HCT116 (cell line): Measurements from ENCODE around the gene ARNT2. TPM values are rescaled to one million over a fixed set of nuclear protein-coding genes. Genes with fewer than 3 reads are reported as not detected.

Source experiments
- ATAC-seq: fragments of 200-7000 bp; cut with Tn5 transposase; 2 replicates; pipeline ENCODE4 v1.9.1; 2020; ENCODE audit warnings: mild to moderate bottlenecking, moderate library complexity
- BruUV-seq: library from RNA; stranded (reverse); fragments of 400-500 nt; replicated peaks from 2 replicates; lab custom pipeline; 2021; lab: Mats Ljungman, UMichigan
- CTCF ChIA-PET: fragments of 300-600 bp; sonication (Branson Sonifier 250); formaldehyde crosslinking; loops from one replicate; lab custom pipeline; 2021; ENCODE audit warnings: antibody characterized with exemption; lab: Charles Lee
- POLR2A ChIA-PET: fragments of 300-600, 350-600 bp; sonication (Branson Sonifier 250); formaldehyde crosslinking; loops from one replicate; lab custom pipeline; 2021; ENCODE audit warnings: antibody characterized with exemption; lab: Charles Lee
- RAD21 ChIA-PET, 2 experiments: fragments of 300-600 bp; sonication (Branson Sonifier 250); formaldehyde crosslinking; loops; one replicate each; lab custom pipeline; 2023; ENCODE audit warnings: low total read pairs in 2 of 2; ENCODE audit not compliant: uncharacterized antibody in 2 of 2, unreplicated experiment in 2 of 2, low non-redundant PET in 1 of 2; lab: Charles Lee
- DNase-seq: peaks from one replicate; pipeline ENCODE4 v3.0.0-alpha.2; 2010; ENCODE audit warnings: low read depth, low spot score
- H2AFZ ChIP-seq: fragments of 200-600 bp; shearing (Covaris generic), sonication (generic); 2 replicates; pipeline ENCODE4 v1.6.1; 2017; ENCODE audit warnings: low read depth, mixed run types, mixed read lengths, antibody characterized with exemption, low read length; ENCODE audit not compliant: poor library complexity, severe bottlenecking
- H3K27ac ChIP-seq: 2 replicates; pipeline ENCODE4 v1.5.1; 2012; ENCODE audit warnings: low read depth, low read length
- H3K27me3 ChIP-seq: fragments of 200-600 bp; sonication (generic); 2 replicates; pipeline ENCODE4 v1.6.1; 2016; ENCODE audit warnings: mixed run types, low read length, mixed read lengths; ENCODE audit not compliant: insufficient read depth
- H3K36me3 ChIP-seq, 2 experiments: fragments of 200-500 bp in 1 of 2; fragments of 200-600 bp in 1 of 2; sonication (Bioruptor generic) in 1 of 2; sonication (generic) in 1 of 2; 2 replicates each; pipeline versions ENCODE4 v1.5.1 to v1.6.1; 2014 to 2016; ENCODE audit warnings: low read length in 2 of 2, inconsistent platforms in 1 of 2, mixed read lengths in 1 of 2, mixed run types in 1 of 2; ENCODE audit not compliant: insufficient read depth in 2 of 2, control insufficient read depth in 1 of 2
- H3K4me1 ChIP-seq, 2 experiments: fragments of 200-600 bp in 1 of 2; sonication (generic) in 1 of 2; 2 replicates each; pipeline versions ENCODE4 v1.5.1 to v1.6.1; 2012 to 2017; ENCODE audit warnings: low read length in 2 of 2, inconsistent platforms in 1 of 2, mild to moderate bottlenecking in 1 of 2, mixed read lengths in 1 of 2, mixed run types in 1 of 2, moderate library complexity in 1 of 2; ENCODE audit not compliant: insufficient read depth in 2 of 2, control insufficient read depth in 1 of 2
- H3K4me2 ChIP-seq: fragments of 200-600 bp; sonication (generic); 2 replicates; pipeline ENCODE4 v1.6.1; 2017; ENCODE audit warnings: mixed run types, low read length, mixed read lengths
- H3K4me3 ChIP-seq, 2 experiments: fragments of 200-600 bp in 1 of 2; sonication (generic) in 1 of 2; replicated peaks in 1 of 2; 2 replicates each; pipeline ENCODE4 v1.5.1; 2011 to 2016; ENCODE audit warnings: low read length in 2 of 2, control low read depth in 1 of 2, low read depth in 1 of 2, mild to moderate bottlenecking in 1 of 2, mixed read lengths in 1 of 2, mixed run types in 1 of 2
- H3K79me2 ChIP-seq: fragments of 200-600 bp; sonication (generic); 2 replicates; pipeline ENCODE4 v1.6.1; 2017; ENCODE audit warnings: mild to moderate bottlenecking, mixed run types, low read length, moderate library complexity, mixed read lengths; ENCODE audit not compliant: insufficient read depth
- H3K9ac ChIP-seq: fragments of 200-600 bp; sonication (generic); 2 replicates; pipeline ENCODE4 v1.6.1; 2016; ENCODE audit warnings: low read length, mixed read lengths
- H3K9me2 ChIP-seq: fragments of 200-600 bp; sonication (generic), shearing (Covaris generic); 2 replicates; pipeline ENCODE4 v1.6.1; 2017; ENCODE audit warnings: mixed run types, mild to moderate bottlenecking, moderate library complexity; ENCODE audit not compliant: insufficient read depth
- H3K9me3 ChIP-seq, 2 experiments: fragments of 200-500 bp in 1 of 2; fragments of 200-600 bp in 1 of 2; sonication (Bioruptor generic) in 1 of 2; sonication (generic) in 1 of 2; 2 replicates each; pipeline ENCODE4 v1.6.1; 2014 to 2017; ENCODE audit warnings: low read length in 2 of 2, mixed read lengths in 2 of 2, inconsistent platforms in 1 of 2, low read depth in 1 of 2, mild to moderate bottlenecking in 1 of 2, mixed run types in 1 of 2, moderate library complexity in 1 of 2; ENCODE audit not compliant: control insufficient read depth in 1 of 2, insufficient read depth in 1 of 2
- H4K20me1 ChIP-seq: fragments of 200-600 bp; sonication (generic), shearing (Covaris generic); 2 replicates; pipeline ENCODE4 v1.6.1; 2017; ENCODE audit warnings: mixed run types, mild to moderate bottlenecking, moderate library complexity; ENCODE audit not compliant: insufficient read depth
- CBX3 ChIP-seq: IDR thresholded peaks from 2 replicates; pipeline ENCODE4 v1.6.1; 2012; ENCODE audit warnings: low read depth
- CEBPB ChIP-seq: IDR thresholded peaks from 2 replicates; pipeline ENCODE4 v1.6.1; 2012; ENCODE audit warnings: low read depth
- EZH2phosphoT487 ChIP-seq: fragments of 200-600 bp; IDR thresholded peaks from 2 replicates; pipeline ENCODE4 v1.6.1; 2018; ENCODE audit warnings: antibody characterized with exemption, borderline replicate concordance
- FOSL1 ChIP-seq: IDR thresholded peaks from 2 replicates; pipeline ENCODE4 v1.6.1; 2012; ENCODE audit warnings: low read depth
- JUND ChIP-seq: IDR thresholded peaks from 2 replicates; pipeline ENCODE4 v1.6.1; 2012
- POLR2A ChIP-seq: IDR thresholded peaks from 2 replicates; pipeline ENCODE4 v1.7.0; 2011; ENCODE audit warnings: borderline replicate concordance; ENCODE audit not compliant: insufficient read depth, insufficient read length; ENCODE audit errors: extremely low read depth
- POLR2AphosphoS5 ChIP-seq: IDR thresholded peaks from 2 replicates; pipeline ENCODE4 v1.6.1; 2011; ENCODE audit warnings: mild to moderate bottlenecking, low read depth, low read length, moderate library complexity
- RAD21 ChIP-seq: IDR thresholded peaks from 2 replicates; pipeline ENCODE4 v1.6.1; 2012; ENCODE audit warnings: low read depth, mild to moderate bottlenecking
- TCF7L2 ChIP-seq: IDR thresholded peaks from 2 replicates; pipeline ENCODE4 v1.7.0; 2011; ENCODE audit warnings: borderline replicate concordance, inconsistent platforms; ENCODE audit not compliant: insufficient read depth, insufficient read length; ENCODE audit errors: extremely low read depth
- ZFX ChIP-seq: fragments of 450-650 bp; IDR thresholded peaks from 2 replicates; pipeline ENCODE4 v1.6.1; 2017
- ZNF274 ChIP-seq: fragments of 200-500 bp; sonication (Bioruptor generic); IDR thresholded peaks from 2 replicates; pipeline ENCODE4 v1.6.1; 2014; ENCODE audit warnings: mild to moderate bottlenecking, low read depth, low read length, inconsistent platforms
- intact Hi-C: fragments of 100-400 bp; cut with micrococcal nuclease; formaldehyde crosslinking; loops from 2 replicates; pipeline ENCODE4 v1.10.0; 2022
- total RNA-seq: library from RNA; stranded (reverse); gene quantifications from one replicate; pipeline ENCODE4 v1.2.1, GENCODE V29; 2021; ENCODE audit not compliant: unreplicated experiment
- TF ChIP-seq, protein P1 (sequence below): IDR thresholded peaks from 2 replicates; pipeline ENCODE4 v1.6.1; 2012; ENCODE audit warnings: low read depth
- TF ChIP-seq, protein P2 (sequence below): IDR thresholded peaks from 2 replicates; pipeline ENCODE4 v1.6.1; 2012

The ARNT2 gene
- total RNA-seq, 1 experiment from 2014 or later = 3.0 TPM

DNA sequence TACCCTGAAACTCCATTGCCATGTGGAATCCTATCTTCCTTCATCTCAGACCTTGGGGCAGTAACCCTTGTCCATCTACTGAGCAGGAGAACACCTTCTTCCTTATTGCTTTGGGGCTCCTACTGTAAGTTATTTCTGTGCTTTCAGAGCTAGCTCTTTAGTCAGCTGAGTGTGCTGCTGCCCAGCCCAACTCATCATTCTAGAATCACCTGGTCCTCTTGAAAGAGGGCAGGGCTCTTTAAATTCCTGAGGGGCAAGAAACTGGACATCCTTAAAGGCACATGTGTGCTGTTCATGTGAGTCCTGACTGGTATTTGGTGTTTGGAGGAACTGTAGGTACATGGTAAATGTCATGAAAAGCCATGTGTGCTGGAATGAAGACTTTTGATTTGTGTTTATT is 140.9 kb downstream of the ARNT2 start:
- Histone ChIP-seq H3K9me2 (no peaks in the 10 kb centered on the region), H3K27ac (no peak overlapping the region), H2AFZ (no peak overlapping the region), H3K79me2 (no peaks in the 10 kb centered on the region), H3K27me3 (peaks cover 10% of the 10 kb centered on the region; the same call in 1 of the 2 replicates)
- BruUV-seq = no TSS peak
- RAD21 ChIA-PET = no interaction called here
- intact Hi-C loops = no loop called here
- TF ChIP-seq, protein P1, sequence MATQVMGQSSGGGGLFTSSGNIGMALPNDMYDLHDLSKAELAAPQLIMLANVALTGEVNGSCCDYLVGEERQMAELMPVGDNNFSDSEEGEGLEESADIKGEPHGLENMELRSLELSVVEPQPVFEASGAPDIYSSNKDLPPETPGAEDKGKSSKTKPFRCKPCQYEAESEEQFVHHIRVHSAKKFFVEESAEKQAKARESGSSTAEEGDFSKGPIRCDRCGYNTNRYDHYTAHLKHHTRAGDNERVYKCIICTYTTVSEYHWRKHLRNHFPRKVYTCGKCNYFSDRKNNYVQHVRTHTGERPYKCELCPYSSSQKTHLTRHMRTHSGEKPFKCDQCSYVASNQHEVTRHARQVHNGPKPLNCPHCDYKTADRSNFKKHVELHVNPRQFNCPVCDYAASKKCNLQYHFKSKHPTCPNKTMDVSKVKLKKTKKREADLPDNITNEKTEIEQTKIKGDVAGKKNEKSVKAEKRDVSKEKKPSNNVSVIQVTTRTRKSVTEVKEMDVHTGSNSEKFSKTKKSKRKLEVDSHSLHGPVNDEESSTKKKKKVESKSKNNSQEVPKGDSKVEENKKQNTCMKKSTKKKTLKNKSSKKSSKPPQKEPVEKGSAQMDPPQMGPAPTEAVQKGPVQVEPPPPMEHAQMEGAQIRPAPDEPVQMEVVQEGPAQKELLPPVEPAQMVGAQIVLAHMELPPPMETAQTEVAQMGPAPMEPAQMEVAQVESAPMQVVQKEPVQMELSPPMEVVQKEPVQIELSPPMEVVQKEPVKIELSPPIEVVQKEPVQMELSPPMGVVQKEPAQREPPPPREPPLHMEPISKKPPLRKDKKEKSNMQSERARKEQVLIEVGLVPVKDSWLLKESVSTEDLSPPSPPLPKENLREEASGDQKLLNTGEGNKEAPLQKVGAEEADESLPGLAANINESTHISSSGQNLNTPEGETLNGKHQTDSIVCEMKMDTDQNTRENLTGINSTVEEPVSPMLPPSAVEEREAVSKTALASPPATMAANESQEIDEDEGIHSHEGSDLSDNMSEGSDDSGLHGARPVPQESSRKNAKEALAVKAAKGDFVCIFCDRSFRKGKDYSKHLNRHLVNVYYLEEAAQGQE = no peak
- TF ChIP-seq JUND (no peak), POLR2A (no peak), RAD21 (no peak), CBX3 (no peak), FOSL1 (no peak), CEBPB (no peak), EZH2phosphoT487 (no peak), TCF7L2 (no peak), POLR2AphosphoS5 (no peak), ZNF274 (no peak), ZFX (no peak)
- TF ChIP-seq, protein P2, sequence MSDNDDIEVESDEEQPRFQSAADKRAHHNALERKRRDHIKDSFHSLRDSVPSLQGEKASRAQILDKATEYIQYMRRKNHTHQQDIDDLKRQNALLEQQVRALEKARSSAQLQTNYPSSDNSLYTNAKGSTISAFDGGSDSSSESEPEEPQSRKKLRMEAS = no peak
- TF ChIP-seq, all 23 proteins: peak for 0
- no peak for DNase-seq
- ChIA-PET POLR2A (no interaction called here), CTCF (no interaction called here)
- Histone ChIP-seq H3K4me1 (peaks cover 0 to 1% of the 10 kb centered on the region in 2 experiments; a peak in 1 of 4 replicates), H4K20me1 (no peaks in the 10 kb centered on the region), H3K36me3 (no peaks in the 10 kb centered on the region), H3K9me3 (no peaks in the 10 kb centered on the region), H3K4me3 (no peak overlapping the region), H3K4me2 (no peak overlapping the region), H3K9ac (no peak overlapping the region)
- no peak for ATAC-seq
